ENCODE measurements around the gene NEUROD2. TPM values are rescaled to one million over a fixed set of nuclear protein-coding genes. Genes with fewer than 3 reads are reported as not detected.

NEUROD2 gene
- total RNA-seq, 6 experiments from 2014 or later: not detected

DNA sequence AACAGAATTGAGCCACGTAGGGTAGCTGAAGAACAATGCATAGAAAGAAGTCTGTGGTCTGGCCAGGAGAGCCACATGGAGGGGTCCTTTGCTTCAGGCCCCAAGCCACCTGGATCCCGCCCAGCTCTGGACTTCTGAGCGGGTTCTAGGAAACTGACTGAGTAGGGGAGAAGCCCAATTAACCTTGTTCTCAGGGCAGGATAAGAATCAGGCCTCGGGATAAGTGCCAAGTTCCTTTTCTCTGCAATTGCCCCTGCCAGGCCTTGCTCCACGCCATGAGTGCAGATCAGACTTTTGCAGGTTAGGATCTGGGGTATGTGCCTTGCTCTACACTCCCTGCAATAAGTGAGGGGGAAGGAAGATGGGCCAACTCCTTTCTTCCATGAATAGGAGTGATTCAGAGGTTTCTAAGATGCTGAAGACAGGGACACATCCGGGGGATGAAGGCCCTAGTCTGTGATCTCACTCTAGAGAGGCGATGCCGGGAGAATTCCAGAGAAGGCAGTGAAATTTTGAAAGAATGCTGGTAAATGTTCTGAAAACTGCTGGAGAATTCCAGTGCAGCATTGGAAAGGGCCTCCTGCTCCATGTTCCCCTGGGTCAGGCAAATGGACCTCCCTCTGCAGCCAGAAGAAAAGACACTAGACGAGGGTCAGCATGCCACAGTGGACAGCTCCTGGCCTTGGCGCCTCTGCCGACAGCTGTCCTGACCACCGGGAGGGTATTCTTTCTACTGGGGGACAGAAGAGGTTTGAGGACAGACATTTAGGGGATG lies 5.8 kb downstream of the NEUROD2 start:
- H3K36me3 Mint-ChIP-seq (ENCODE audit: low read depth): no peaks in the 10 kb centered on the region
- peaks cover 74% of the 10 kb centered on the region for H3K27me3 Mint-ChIP-seq (ENCODE audit: insufficient read depth)
- DNase-seq: no peak
- no peaks in the 10 kb centered on the region for H3K9me3 Mint-ChIP-seq
- H3K4me3 Mint-ChIP-seq: no peak overlapping the region
- H3K27ac Mint-ChIP-seq: no peak overlapping the region
- no peaks in the 10 kb centered on the region for H3K4me1 Mint-ChIP-seq (ENCODE audit: low read depth)
- no peak for TF ChIP-seq CTCF (IDR thresholded peaks at IDR 0.05)

- TF ChIP-seq CTCF (IDR thresholded peaks at IDR 0.05): no peak
- no peaks in the 10 kb centered on the region for H3K4me1 Mint-ChIP-seq (ENCODE audit: low read depth)
- peaks cover 80% of the 10 kb centered on the region for H3K27me3 Mint-ChIP-seq (ENCODE audit: insufficient read depth)
- H3K27ac Mint-ChIP-seq: no peak overlapping the region
- H3K36me3 Mint-ChIP-seq (ENCODE audit: low read depth): no peaks in the 10 kb centered on the region
- no peak overlapping the region for H3K4me3 Mint-ChIP-seq
- DNase-seq: no peak
- H3K9me3 Mint-ChIP-seq: no peaks in the 10 kb centered on the region
These were observed 6.6 kb downstream of the NEUROD2 start for GRCh38 chr17:39600997-39601597.

DNA sequence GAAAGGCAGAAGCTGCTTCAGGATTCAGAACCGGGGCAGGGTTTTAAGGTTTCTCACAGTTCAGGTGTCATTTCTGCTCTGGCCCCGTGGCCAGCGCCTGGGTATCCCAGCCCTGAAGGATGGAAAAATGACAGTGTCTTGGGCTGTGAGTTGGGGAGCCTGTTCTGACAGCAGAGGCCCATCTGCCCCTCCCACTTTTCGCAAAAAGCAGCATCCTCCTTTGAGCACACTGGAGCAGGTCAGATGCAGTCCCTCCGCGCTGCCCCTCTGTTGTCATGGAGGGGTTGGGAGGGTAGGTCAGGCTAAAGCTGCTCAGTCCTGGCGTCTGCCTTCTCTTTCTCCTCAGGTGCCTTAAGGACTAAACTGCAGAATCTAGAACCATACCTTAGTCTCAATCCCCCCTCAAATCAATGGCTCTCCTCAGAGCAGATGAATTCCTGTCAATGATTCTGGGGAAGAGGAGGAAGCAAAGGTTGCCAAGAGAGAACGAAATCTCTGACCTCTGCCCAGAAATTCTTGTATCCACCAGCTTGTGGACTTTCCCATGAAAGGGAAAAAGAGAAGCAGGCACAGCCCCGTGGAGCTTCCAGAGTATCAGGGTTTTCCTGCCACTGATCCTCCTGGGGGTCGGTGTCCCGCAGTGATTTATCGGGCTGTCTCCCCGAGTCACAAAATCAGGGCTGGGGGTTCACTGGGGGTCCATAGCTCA lies 7.3 kb downstream of the NEUROD2 start:
- Mint-ChIP-seq H3K27ac (no peak overlapping the region), H3K9me3 (no peaks in the 10 kb centered on the region), H3K4me3 (no peak overlapping the region), H3K27me3 (ENCODE audit: insufficient read depth) (peaks cover 86% of the 10 kb centered on the region), H3K36me3 (ENCODE audit: low read depth) (no peaks in the 10 kb centered on the region), H3K4me1 (ENCODE audit: low read depth) (no peaks in the 10 kb centered on the region)
- TF ChIP-seq CTCF (IDR thresholded peaks at IDR 0.05): no peak
- DNase-seq: no peak

GRCh38 chr17:39599665-39600231 lies 8.0 kb downstream of the NEUROD2 start:
- H3K36me3 Mint-ChIP-seq (ENCODE audit: low read depth): no peaks in the 10 kb centered on the region
- H3K27ac Mint-ChIP-seq: no peak overlapping the region
- TF ChIP-seq CTCF (IDR thresholded peaks at IDR 0.05): no peak
- peaks cover 87% of the 10 kb centered on the region for H3K27me3 Mint-ChIP-seq (ENCODE audit: insufficient read depth)
- H3K9me3 Mint-ChIP-seq: no peaks in the 10 kb centered on the region
- no peak overlapping the region for H3K4me3 Mint-ChIP-seq
- H3K4me1 Mint-ChIP-seq (ENCODE audit: low read depth): no peaks in the 10 kb centered on the region
- no peak for DNase-seq

DNA sequence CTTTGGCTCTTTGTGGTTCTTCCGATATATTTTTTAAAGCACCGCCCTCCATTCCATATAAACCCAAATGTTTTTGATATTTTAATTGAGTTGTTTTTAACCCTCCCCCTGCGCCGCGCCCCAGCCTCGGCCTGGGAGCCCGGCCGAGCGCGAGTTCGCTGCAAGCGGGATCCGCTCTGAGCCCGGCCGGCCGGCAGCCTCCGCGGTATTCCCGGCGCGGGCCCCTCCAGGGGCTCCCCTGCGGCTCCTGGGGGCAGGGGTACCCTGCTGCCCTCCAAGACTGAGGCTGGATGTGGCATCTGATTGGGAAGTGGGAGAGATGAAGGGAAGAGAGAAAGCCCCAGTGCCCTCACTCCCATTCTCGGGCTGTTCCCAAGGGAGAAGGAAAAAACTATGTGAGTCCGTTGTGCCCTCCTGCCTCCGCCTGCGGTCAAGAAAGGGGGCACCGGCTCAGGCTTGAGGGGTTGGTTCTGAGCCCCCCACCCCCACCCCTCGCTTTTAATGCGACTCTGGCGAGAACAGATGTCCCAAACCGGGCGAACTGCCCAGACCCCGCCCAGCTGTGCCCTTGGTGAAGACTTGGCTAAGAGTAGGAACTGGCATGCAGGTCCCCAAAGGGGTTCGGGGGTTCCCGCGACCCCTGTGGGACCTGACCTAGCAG lies 8.6 kb downstream of the NEUROD2 start:
- Mint-ChIP-seq H3K9me3 (no peaks in the 10 kb centered on the region), H3K4me1 (ENCODE audit: low read depth) (no peaks in the 10 kb centered on the region), H3K36me3 (ENCODE audit: low read depth) (no peaks in the 10 kb centered on the region), H3K4me3 (no peak overlapping the region), H3K27ac (no peak overlapping the region), H3K27me3 (ENCODE audit: insufficient read depth) (peaks cover 90% of the 10 kb centered on the region)
- no peak for DNase-seq
- TF ChIP-seq CTCF (IDR thresholded peaks at IDR 0.05): no peak
